Trophoblast cell (in vitro differentiated cells and primary cell): ENCODE measurements around the gene CSF2RB.

Source experiments
- DNase-seq, 2 donors: peaks; one replicate each; pipeline ENCODE4 v3.0.0-alpha.2; 2016
- H2AFZ ChIP-seq: 2 replicates; pipeline ENCODE4 v1.6.1; 2013; ENCODE audit warnings: low read length, moderate library complexity, mild to moderate bottlenecking; ENCODE audit not compliant: insufficient read depth, poor library complexity
- H2AK5ac ChIP-seq: 2 replicates; pipeline ENCODE4 v1.6.1; 2013; ENCODE audit warnings: mild to moderate bottlenecking, low read length
- H2BK120ac ChIP-seq: 2 replicates; pipeline ENCODE4 v1.6.1; 2013; ENCODE audit warnings: low read length, mild to moderate bottlenecking, moderate library complexity; ENCODE audit not compliant: insufficient read depth, poor library complexity
- H2BK12ac ChIP-seq: 2 replicates; pipeline ENCODE4 v1.6.1; 2013; ENCODE audit warnings: mild to moderate bottlenecking, low read length, moderate library complexity
- H2BK5ac ChIP-seq: 2 replicates; pipeline ENCODE4 v1.6.1; 2013; ENCODE audit warnings: low read length, low read depth, moderate library complexity, mild to moderate bottlenecking; ENCODE audit not compliant: poor library complexity
- H3K14ac ChIP-seq: 2 replicates; pipeline ENCODE4 v1.6.1; 2013; ENCODE audit warnings: mild to moderate bottlenecking, low read length
- H3K18ac ChIP-seq: 2 replicates; pipeline ENCODE4 v1.6.1; 2013; ENCODE audit warnings: mild to moderate bottlenecking, low read length
- H3K23ac ChIP-seq: 2 replicates; pipeline ENCODE4 v1.6.1; 2013; ENCODE audit warnings: low read length
- H3K27ac ChIP-seq: 2 replicates; pipeline ENCODE4 v1.5.1; 2013; ENCODE audit warnings: low read depth, mild to moderate bottlenecking, inconsistent platforms, low read length, moderate library complexity
- H3K27me3 ChIP-seq: 2 replicates; pipeline ENCODE4 v1.6.1; 2013; ENCODE audit warnings: inconsistent platforms, mild to moderate bottlenecking, low read length, moderate library complexity; ENCODE audit not compliant: insufficient read depth
- H3K36me3 ChIP-seq, 2 experiments: 1 replicate in 1 of 2; 2 replicates in 1 of 2; pipeline ENCODE4 v1.6.1; 2013; ENCODE audit warnings: low read length in 2 of 2, mild to moderate bottlenecking in 2 of 2, moderate library complexity in 1 of 2; ENCODE audit not compliant: insufficient read depth in 2 of 2, control insufficient read depth in 1 of 2
- H3K4ac ChIP-seq: 2 replicates; pipeline ENCODE4 v1.6.1; 2013; ENCODE audit warnings: low read depth, mild to moderate bottlenecking, low read length, moderate library complexity
- H3K4me1 ChIP-seq, 2 experiments: 1 replicate in 1 of 2; 2 replicates in 1 of 2; pipeline ENCODE4 v1.6.1; 2013; ENCODE audit warnings: low read length in 2 of 2, mild to moderate bottlenecking in 2 of 2, moderate library complexity in 1 of 2; ENCODE audit not compliant: insufficient read depth in 2 of 2, control insufficient read depth in 1 of 2
- H3K4me2 ChIP-seq: 2 replicates; pipeline ENCODE4 v1.6.1; 2013; ENCODE audit warnings: inconsistent platforms, mild to moderate bottlenecking, low read length, moderate library complexity
- H3K4me3 ChIP-seq: 2 replicates; pipeline ENCODE4 v1.5.1; 2013; ENCODE audit warnings: mild to moderate bottlenecking, low read depth, low read length, inconsistent platforms
- H3K79me1 ChIP-seq: one replicate; pipeline ENCODE4 v1.6.1; 2013; ENCODE audit warnings: low read length
- H3K79me2 ChIP-seq: 2 replicates; pipeline ENCODE4 v1.6.1; 2013; ENCODE audit warnings: low read length, mild to moderate bottlenecking; ENCODE audit not compliant: control insufficient read depth, insufficient read depth, poor library complexity
- H3K9ac ChIP-seq: 2 replicates; pipeline ENCODE4 v1.6.1; 2013; ENCODE audit warnings: mild to moderate bottlenecking, low read length
- H3K9me3 ChIP-seq: 2 replicates; pipeline ENCODE4 v1.6.1; 2013; ENCODE audit warnings: low read depth, mild to moderate bottlenecking, control low read depth, inconsistent platforms, low read length; ENCODE audit not compliant: insufficient read depth
- H4K12ac ChIP-seq: 2 replicates; pipeline ENCODE4 v1.6.1; 2013; ENCODE audit warnings: low read depth, mild to moderate bottlenecking, low read length, moderate library complexity
- H4K8ac ChIP-seq: 2 replicates; pipeline ENCODE4 v1.6.1; 2013; ENCODE audit warnings: low read depth, mild to moderate bottlenecking, low read length, moderate library complexity
- H4K91ac ChIP-seq: one replicate; pipeline ENCODE4 v1.6.1; 2013; ENCODE audit warnings: low read depth, mild to moderate bottlenecking, low read length, moderate library complexity
- WGBS: extraction: QIAGEN DNeasy Blood & Tissue Kit; methylation state at CpG from one replicate; pipeline ENCODE4 v1.1.7; 2013; ENCODE audit warnings: missing lambda C conversion rate; ENCODE audit not compliant: insufficient read length, insufficient coverage; ENCODE audit errors: extremely low coverage; 5-methylcytosine and 5-hydroxymethylcytosine counted together

The CSF2RB gene

GRCh38 chr22:36891646-36892045 is 21.8 kb upstream of the CSF2RB start:
- no CpG with 5 or more reads among the region's 1 CpG for WGBS
- Histone ChIP-seq H3K4me1 (peaks cover 0 to 4% of the 10 kb centered on the region in 2 experiments), H3K79me2 (no peaks in the 10 kb centered on the region), H3K9me3 (peaks cover 3% of the 10 kb centered on the region), H3K27ac (no peak overlapping the region), H3K18ac (no peak overlapping the region), H2AFZ (no peak overlapping the region), H4K12ac (no peak overlapping the region), H3K4ac (no peak overlapping the region), H4K91ac (no peak overlapping the region), H3K4me3 (no peak overlapping the region), H3K4me2 (no peak overlapping the region), H3K36me3 (no peaks in the 10 kb centered on the region), H3K9ac (no peak overlapping the region), H3K79me1 (peaks cover 1% of the 10 kb centered on the region), H2BK5ac (no peak overlapping the region), H2AK5ac (no peak overlapping the region), H4K8ac (no peak overlapping the region), H2BK120ac (no peak overlapping the region), H2BK12ac (no peak overlapping the region), H3K14ac (no peak overlapping the region), H3K23ac (no peak overlapping the region), H3K27me3 (no peaks in the 10 kb centered on the region)
- peak in 1 of 2 donors; percentile 49 for DNase-seq

GRCh38 chr22:36892292-36892691 is 21.1 kb upstream of the CSF2RB start:
- Histone ChIP-seq H3K4ac (no peak overlapping the region), H3K79me1 (peaks cover 1% of the 10 kb centered on the region), H3K4me3 (no peak overlapping the region), H4K8ac (no peak overlapping the region), H3K36me3 (no peaks in the 10 kb centered on the region), H3K4me2 (no peak overlapping the region), H3K23ac (no peak overlapping the region), H3K9ac (no peak overlapping the region), H3K27ac (no peak overlapping the region), H2AK5ac (no peak overlapping the region), H3K14ac (no peak overlapping the region), H3K18ac (no peak overlapping the region), H2AFZ (no peak overlapping the region), H3K4me1 (peaks cover 0 to 4% of the 10 kb centered on the region in 2 experiments), H4K12ac (no peak overlapping the region), H3K27me3 (no peaks in the 10 kb centered on the region), H2BK12ac (no peak overlapping the region), H3K9me3 (peaks cover 3% of the 10 kb centered on the region), H3K79me2 (no peaks in the 10 kb centered on the region), H2BK5ac (no peak overlapping the region), H4K91ac (no peak overlapping the region), H2BK120ac (peak overlapping the region; percentile 57)
- no peak for DNase-seq
- no CpG with 5 or more reads among the region's 2 CpGs for WGBS

GRCh38 chr22:36893262-36893661 is 20.2 kb upstream of the CSF2RB start:
- no peaks in the 10 kb centered on the region for H3K27me3 ChIP-seq
- H2AFZ ChIP-seq: no peak overlapping the region
- peak; percentile 89 to 97 for DNase-seq
- H2BK12ac ChIP-seq: no peak overlapping the region
- no peak overlapping the region for H3K23ac ChIP-seq
- no peak overlapping the region for H2AK5ac ChIP-seq
- H4K12ac ChIP-seq: no peak overlapping the region
- H4K91ac ChIP-seq: no peak overlapping the region
- H3K79me1 ChIP-seq: peaks cover 1% of the 10 kb centered on the region
- no peak overlapping the region for H3K27ac ChIP-seq
- H3K9ac ChIP-seq: no peak overlapping the region
- H3K9me3 ChIP-seq: peaks cover 4% of the 10 kb centered on the region
- H3K18ac ChIP-seq: no peak overlapping the region
- H3K4ac ChIP-seq: no peak overlapping the region
- H2BK5ac ChIP-seq: no peak overlapping the region
- no peak overlapping the region for H3K4me2 ChIP-seq
- H3K4me1 ChIP-seq: peaks cover 0 to 4% of the 10 kb centered on the region in 2 experiments
- H3K36me3 ChIP-seq: no peaks in the 10 kb centered on the region
- H3K4me3 ChIP-seq: no peak overlapping the region
- H4K8ac ChIP-seq: no peak overlapping the region
- WGBS: no CpG with 5 or more reads among the region's 3 CpGs
- no peak overlapping the region for H2BK120ac ChIP-seq
- no peaks in the 10 kb centered on the region for H3K79me2 ChIP-seq
- no peak overlapping the region for H3K14ac ChIP-seq

- 100% methylated on average over 1 of the region's 1 CpG for WGBS
- no peak overlapping the region for H3K4me3 ChIP-seq
- H2BK12ac ChIP-seq: no peak overlapping the region
These were observed 19.2 kb upstream of the CSF2RB start for GRCh38 chr22:36894266-36894665.

More at GRCh38 chr22:36894266-36894665, 19.2 kb upstream of the CSF2RB start:
- Histone ChIP-seq H3K4me2 (no peak overlapping the region), H2BK5ac (no peak overlapping the region), H3K4ac (no peak overlapping the region), H2BK120ac (no peak overlapping the region), H3K79me2 (no peaks in the 10 kb centered on the region), H3K27me3 (no peaks in the 10 kb centered on the region), H3K27ac (no peak overlapping the region), H3K18ac (no peak overlapping the region), H3K9me3 (peaks cover 4% of the 10 kb centered on the region), H3K9ac (no peak overlapping the region), H4K91ac (no peak overlapping the region), H3K79me1 (peaks cover 1% of the 10 kb centered on the region), H3K14ac (no peak overlapping the region), H3K36me3 (no peaks in the 10 kb centered on the region), H3K23ac (no peak overlapping the region), H2AK5ac (no peak overlapping the region), H4K8ac (no peak overlapping the region), H3K4me1 (peaks cover 0 to 4% of the 10 kb centered on the region in 2 experiments), H4K12ac (no peak overlapping the region), H2AFZ (no peak overlapping the region)
- no peak for DNase-seq
